ENCODE data around the gene RANBP3L. TPM values are rescaled to one million over a fixed set of nuclear protein-coding genes. Genes with fewer than 3 reads are reported as not detected.

Gene RANBP3L
- total RNA-seq, 1 experiment from 2014 or later = not detected

- no peak for DNase-seq
- Histone ChIP-seq H2BK20ac (ENCODE audit: low read depth, low read length, poor library complexity, severe bottlenecking) (no peak overlapping the region), H2BK120ac (ENCODE audit: low read depth, low read length, poor library complexity, severe bottlenecking) (no peak overlapping the region), H3K14ac (ENCODE audit: insufficient read depth, low read length) (no peak overlapping the region), H3K27me3 (ENCODE audit: insufficient read depth, low read length) (no peaks in the 10 kb centered on the region), H3K79me2 (ENCODE audit: insufficient read depth, low read length) (no peaks in the 10 kb centered on the region), H3K9ac (ENCODE audit: extremely low read depth, insufficient read length, low read length) (no peak overlapping the region), H3K27ac (ENCODE audit: insufficient read length, low read depth, low read length) (no peak overlapping the region), H2BK5ac (ENCODE audit: insufficient read length, low read length) (no peak overlapping the region), H3K4ac (ENCODE audit: low read depth, low read length) (no peak overlapping the region), H3K18ac (ENCODE audit: insufficient read length, low read depth, low read length) (no peak overlapping the region), H3K9me3 (ENCODE audit: control insufficient read depth, low read depth, low read length) (no peaks in the 10 kb centered on the region), H4K91ac (ENCODE audit: insufficient read length, low read depth, low read length) (no peak overlapping the region), H3K4me1 (ENCODE audit: insufficient read depth, low read length) (no peaks in the 10 kb centered on the region), H4K8ac (replicated peaks; ENCODE audit: insufficient read length, low read depth, low read length) (no peak overlapping the region), H2AFZ (ENCODE audit: low read length) (no peak overlapping the region), H3K23me2 (ENCODE audit: insufficient read length, low read depth, low read length, poor library complexity, severe bottlenecking) (no peaks in the 10 kb centered on the region), H3K23ac (ENCODE audit: insufficient read length, low read depth, low read length) (no peak overlapping the region), H3K79me1 (ENCODE audit: insufficient read depth, low read depth, low read length, poor library complexity, severe bottlenecking) (no peaks in the 10 kb centered on the region), H4K5ac (ENCODE audit: insufficient read length, low read depth, low read length) (no peak overlapping the region), H3T11ph (ENCODE audit: low read length) (no peak overlapping the region), H2BK12ac (ENCODE audit: insufficient read length, low read depth, low read length) (no peak overlapping the region), H2BK15ac (ENCODE audit: low read depth, low read length) (no peak overlapping the region), H3K4me2 (ENCODE audit: insufficient read depth, insufficient read length, low read length) (no peak overlapping the region), H2AK5ac (ENCODE audit: insufficient read length, low read length) (no peak overlapping the region), H4K20me1 (ENCODE audit: control insufficient read depth, insufficient read depth, insufficient read length) (no peaks in the 10 kb centered on the region), H3K56ac (ENCODE audit: insufficient read length, low read depth, low read length) (no peak overlapping the region)
- WGBS (ENCODE audit: extremely low coverage, insufficient read length, low lambda C conversion rate) = no CpG with 5 or more reads among the region's 3 CpGs
- no peaks in the 10 kb centered on the region; a peak in 2 of 5 replicates for H3K9me3 Mint-ChIP-seq
- no peak overlapping the region for H3K27ac Mint-ChIP-seq
- no peak for TF ChIP-seq CTCF (conservative IDR thresholded peaks at IDR 0.05)
- H3K36me3 Mint-ChIP-seq (ENCODE audit: insufficient read depth in 1 of 3, low read depth in 3 of 3) = no peaks in the 10 kb centered on the region
- no peaks in the 10 kb centered on the region; the same call in 1 of the 2 replicates for H3K27me3 Mint-ChIP-seq (ENCODE audit: low read depth)
- H3K4me1 Mint-ChIP-seq = peaks cover 6 to 9% of the 10 kb centered on the region in 2 experiments
- no peak overlapping the region for H3K4me3 Mint-ChIP-seq
Observed at GRCh38 chr5:36270175-36270574, 31.5 kb downstream of the RANBP3L start.
